Astrocyte of the spinal cord (primary cell): Measurements from ENCODE around the gene GRM7.
A peak's percentile ranks its signal among the peaks of the same experiment; 100 is the strongest.

Experiments
- DNase-seq: peaks from one replicate; pipeline ENCODE4 v3.0.0; 2011; ENCODE audit warnings: low read depth, low spot score
- H3K4me3 ChIP-seq: 2 replicates; pipeline ENCODE4 v1.5.1; 2011; ENCODE audit warnings: low read depth, mild to moderate bottlenecking, low read length, moderate library complexity
- in situ Hi-C: cut with HindIII; loops from 2 replicates; pipeline ENCODE4 v1.10.0; 2017; ENCODE audit warnings: low sequenced_read_pairs
- TF ChIP-seq, protein P1 (sequence below): IDR thresholded peaks from 2 replicates; pipeline ENCODE4 v1.5.1; 2012; ENCODE audit warnings: low read depth, mild to moderate bottlenecking, low read length, inconsistent platforms

Gene GRM7

DNA sequence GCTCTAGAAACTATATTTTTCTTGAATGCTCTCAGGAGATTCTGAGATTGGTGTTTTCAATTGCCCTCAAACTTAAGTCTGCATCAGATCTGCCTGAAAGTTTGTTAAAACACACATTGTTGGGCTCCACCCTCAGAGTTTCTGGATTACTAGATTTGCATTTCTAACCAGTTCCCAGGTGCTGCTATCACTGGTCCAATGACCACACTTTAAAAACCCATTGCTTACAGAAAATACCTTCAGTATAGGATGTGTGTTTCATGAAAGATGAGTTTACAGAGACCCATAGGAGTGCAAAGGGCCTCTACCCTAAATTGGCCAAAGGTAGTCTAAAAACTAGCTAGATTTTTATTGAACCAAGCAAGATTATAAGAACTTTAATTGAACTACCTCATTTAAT is 17.8 kb downstream of the GRM7 start:
- in situ Hi-C loops = no loop called here
- TF ChIP-seq, protein P1, sequence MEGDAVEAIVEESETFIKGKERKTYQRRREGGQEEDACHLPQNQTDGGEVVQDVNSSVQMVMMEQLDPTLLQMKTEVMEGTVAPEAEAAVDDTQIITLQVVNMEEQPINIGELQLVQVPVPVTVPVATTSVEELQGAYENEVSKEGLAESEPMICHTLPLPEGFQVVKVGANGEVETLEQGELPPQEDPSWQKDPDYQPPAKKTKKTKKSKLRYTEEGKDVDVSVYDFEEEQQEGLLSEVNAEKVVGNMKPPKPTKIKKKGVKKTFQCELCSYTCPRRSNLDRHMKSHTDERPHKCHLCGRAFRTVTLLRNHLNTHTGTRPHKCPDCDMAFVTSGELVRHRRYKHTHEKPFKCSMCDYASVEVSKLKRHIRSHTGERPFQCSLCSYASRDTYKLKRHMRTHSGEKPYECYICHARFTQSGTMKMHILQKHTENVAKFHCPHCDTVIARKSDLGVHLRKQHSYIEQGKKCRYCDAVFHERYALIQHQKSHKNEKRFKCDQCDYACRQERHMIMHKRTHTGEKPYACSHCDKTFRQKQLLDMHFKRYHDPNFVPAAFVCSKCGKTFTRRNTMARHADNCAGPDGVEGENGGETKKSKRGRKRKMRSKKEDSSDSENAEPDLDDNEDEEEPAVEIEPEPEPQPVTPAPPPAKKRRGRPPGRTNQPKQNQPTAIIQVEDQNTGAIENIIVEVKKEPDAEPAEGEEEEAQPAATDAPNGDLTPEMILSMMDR = no peak
- H3K4me3 ChIP-seq = no peak overlapping the region
- DNase-seq = no peak

DNA sequence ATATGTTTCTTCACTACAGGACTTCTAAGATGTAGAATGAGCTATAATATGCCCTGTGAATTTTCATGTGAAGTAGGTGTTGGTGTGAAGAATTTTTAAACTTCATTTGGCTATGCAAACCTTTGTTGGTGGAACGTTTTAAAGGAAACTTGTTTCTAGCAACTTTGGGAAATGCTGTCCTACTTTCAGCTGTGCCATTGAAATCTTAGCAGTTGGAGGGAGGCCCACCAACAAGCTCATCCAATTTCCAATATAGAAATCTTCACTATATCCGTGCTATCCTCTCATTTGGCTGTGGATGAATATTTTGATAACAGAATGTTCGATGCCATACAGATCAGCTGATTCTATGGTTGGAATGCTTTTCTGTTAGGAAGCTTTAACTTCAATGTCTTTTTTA is 51.3 kb downstream of the GRM7 start:
- TF ChIP-seq, protein P1 = no peak
- H3K4me3 ChIP-seq = no peak overlapping the region
- in situ Hi-C loops = no loop called here
- no peak for DNase-seq

DNA sequence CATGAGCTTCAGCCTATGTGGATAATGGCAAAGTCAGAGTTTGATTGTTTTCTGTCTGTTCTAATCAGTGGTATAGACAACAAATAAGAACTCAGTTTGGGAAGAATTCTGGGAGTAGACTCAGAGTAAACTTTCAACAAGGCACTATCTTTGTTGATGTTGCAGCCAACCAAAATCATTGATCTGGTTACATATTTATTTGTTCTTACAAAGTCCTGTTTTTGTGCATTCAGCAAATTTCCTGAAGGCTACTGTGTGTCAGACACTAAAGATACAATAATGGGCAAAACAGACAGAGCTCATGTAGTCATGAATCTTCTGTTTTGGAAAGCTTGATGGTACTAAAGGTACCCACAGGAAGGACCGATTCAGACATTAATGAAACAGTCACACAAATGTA is 55.0 kb downstream of the GRM7 start:
- TF ChIP-seq, protein P1 = no peak
- H3K4me3 ChIP-seq = no peak overlapping the region
- in situ Hi-C loops = no loop called here
- no peak for DNase-seq

DNA sequence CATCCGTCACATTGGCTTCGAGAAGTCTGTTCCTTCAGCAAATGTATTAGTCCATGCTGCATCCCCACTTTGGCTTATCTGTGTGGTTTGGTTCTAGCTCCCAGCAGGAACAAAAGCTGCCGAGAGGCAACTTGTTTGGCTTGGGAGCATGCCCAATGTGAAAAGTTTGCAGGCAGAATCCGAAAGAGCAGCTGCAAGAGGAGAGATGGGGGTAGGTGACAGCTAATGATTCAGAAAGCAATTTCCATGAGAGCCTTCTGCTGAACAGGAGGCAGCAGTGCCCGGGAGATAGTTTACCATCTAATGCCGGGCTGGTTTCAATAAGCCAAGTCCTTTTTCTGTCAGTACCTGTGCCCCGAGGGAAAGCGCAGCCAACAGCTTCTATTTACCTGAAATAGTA is 60.2 kb downstream of the GRM7 start:
- in situ Hi-C loops = no loop called here
- TF ChIP-seq, protein P1 = no peak
- H3K4me3 ChIP-seq = no peak overlapping the region
- peak; percentile 85 for DNase-seq

DNA sequence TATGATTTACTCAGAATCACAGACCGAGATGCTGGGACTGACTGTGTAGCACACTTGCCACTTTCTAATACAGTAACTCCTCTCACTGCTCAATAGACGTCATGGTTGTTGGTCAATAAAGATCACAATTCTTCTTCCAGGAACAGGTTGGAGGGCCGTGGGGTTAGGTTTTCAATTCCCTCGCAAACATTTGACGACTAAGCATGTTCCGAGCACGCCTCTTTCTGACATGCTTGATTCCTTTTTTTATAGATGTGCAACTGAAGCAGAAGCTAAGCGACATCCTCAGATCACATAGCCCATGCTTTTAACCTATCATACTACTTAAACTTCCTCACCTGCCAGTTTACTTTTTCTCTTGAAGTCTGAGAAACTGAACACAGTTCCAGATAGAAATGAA is 61.0 kb downstream of the GRM7 start:
- TF ChIP-seq, protein P1 = no peak
- DNase-seq = no peak
- no peak overlapping the region for H3K4me3 ChIP-seq
- in situ Hi-C loops = no loop called here

DNA sequence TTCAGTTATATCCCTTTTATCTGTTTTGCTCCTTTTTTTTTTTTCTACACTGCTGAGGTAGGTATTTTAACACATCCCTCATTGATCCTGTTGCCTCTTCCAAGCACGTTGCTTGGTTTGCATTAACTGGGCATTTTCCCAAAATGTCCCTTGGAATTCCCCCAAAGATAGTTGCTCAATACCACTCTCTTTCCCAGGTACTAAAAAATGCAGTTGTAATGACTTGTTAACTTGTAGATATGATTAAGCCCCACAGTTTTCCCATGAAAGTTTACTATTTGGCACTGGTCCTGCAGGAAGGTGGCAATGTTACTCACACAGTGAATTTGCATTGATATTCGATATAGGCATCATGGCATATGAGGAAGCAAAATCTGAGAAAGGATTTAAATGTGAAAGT is 67.1 kb downstream of the GRM7 start:
- in situ Hi-C loops = no loop called here
- no peak overlapping the region for H3K4me3 ChIP-seq
- peak; percentile 45 for DNase-seq
- TF ChIP-seq, protein P1 = no peak

DNA sequence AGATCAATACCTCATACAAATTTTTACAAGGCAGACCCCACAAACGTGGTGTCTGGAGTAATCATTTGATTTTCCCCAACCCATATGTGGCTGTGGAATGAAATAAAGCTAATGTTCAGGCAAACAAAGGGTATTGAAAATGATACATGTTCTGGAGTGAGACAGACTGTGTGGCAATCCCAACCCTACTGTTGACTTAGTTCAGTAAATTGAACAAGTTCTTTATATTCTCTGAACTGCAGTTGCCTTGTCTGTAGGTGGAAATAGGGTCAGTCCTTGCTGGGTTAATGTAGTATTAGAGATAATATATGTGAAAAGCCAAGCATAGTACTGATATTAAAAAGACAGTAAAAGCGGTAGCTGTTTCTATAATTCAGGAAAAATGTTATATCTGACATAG is 69.0 kb downstream of the GRM7 start:
- in situ Hi-C loops = no loop called here
- TF ChIP-seq, protein P1 = no peak
- no peak overlapping the region for H3K4me3 ChIP-seq
- DNase-seq = no peak
